Raji (cell line): ENCODE results near the gene DENND11.

ENCODE experiments used
- POLR2A ChIP-seq: IDR thresholded peaks from 2 replicates; pipeline ENCODE4 v1.6.1; 2011; ENCODE audit warnings: low read depth, low read length, control low read depth; ENCODE audit not compliant: insufficient read depth

DENND11 gene

DNA sequence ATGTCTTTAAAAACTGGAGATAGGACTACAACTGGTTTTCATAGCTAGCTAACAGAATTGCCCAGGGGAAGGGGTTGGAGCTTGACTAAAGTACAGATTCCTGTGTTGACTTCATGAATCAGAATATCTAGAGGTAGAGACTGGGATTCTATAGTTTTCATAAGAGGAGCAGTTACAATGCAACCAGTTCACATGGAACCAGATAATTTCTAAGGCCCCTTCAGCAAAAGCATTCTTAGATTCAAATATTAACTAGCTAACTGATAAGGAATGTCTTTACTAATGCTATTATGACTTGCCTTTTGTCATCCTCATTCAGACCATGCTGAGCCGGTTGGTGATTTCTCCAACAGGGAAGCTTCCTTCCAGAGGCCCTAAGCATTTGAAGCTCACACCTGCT, 11.9 kb upstream of the DENND11 start:
- no peak for TF ChIP-seq POLR2A

DNA sequence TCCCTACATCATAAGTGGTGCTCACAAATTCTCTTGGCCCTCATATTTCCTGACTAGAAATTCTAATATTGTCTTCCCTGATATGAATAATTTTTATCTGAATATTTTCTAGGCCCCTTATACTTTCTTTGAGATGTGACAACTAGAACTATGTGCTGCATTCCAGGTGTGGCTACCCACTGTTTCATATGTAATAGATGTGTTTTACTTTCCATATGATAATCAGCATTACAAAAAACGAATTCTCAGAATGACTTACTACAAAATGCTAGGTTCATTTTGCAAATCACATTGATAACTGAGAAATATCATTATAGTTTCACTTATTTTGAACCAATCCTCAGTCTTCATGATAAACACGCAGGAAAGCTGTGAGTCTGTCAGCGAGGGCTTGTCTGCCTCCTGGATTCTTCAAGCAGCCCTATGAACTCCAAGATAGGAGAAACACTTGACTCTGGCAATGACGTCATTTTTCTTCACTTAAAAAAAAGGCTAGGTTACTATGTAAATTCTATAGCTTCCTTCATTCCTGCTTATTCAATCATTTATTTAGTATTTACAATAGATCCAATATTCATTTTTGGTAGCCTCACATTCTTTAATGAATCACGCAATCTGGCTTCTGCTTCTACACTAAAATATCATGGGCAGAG, 10.8 kb upstream of the DENND11 start:
- no peak for TF ChIP-seq POLR2A

DNA sequence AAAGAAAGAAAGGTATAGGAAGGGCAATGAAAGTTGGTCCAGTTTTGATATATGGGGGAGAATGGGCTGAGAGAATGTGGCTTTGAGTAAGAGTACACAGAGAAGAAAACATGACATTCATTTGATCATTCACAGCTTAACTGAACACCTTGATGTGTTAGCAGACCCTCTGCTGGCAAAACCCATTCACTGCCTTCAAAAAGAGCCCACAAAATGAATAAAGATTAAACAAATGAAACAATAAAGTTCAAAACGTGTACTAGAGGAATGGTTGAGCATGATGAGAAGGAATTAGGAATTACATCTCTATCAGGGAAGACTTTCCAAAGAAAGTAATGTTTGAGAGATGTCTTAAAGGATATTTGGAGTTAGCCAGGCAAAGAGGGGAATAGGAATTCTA, 8.3 kb upstream of the DENND11 start:
- no peak for TF ChIP-seq POLR2A

DNA sequence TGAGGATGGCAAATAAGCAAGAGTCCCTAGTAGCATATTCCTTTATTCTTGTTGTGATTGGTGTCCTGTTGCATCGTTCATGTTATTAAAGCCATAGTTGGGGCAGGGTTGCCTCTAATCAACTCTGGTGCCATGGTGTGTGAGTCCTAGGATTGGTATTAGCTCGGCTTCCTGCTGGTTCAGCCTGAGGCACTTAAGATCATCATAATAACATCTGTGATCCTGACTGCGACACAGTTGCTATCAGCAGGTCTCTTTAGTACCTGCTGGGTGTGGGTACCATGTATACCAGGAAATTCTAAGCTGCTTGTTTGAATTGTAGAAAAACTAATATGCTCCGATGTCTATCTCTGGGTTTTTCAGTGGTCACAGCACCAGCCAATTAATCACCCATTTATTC, 7.8 kb upstream of the DENND11 start:
- TF ChIP-seq POLR2A = no peak

DNA sequence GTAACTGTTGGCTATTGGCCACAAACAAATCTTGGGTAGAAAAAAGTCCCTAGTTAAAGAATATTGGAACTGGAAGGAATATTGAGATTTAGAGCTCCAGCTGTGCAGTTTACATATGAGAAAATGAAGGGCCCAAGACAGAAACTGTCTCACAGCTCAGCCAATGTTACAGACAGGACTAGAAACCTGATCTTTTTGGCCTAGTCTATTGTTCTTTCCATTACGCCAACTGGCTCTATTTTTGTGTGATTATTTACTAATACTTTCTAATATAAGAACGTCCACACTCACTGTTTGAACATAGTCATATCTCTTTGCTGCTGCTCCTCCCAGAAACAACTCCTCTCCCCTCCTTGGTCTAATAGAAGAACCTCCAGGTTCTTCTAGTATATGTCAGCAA, 7.4 kb upstream of the DENND11 start:
- TF ChIP-seq POLR2A = no peak

DNA sequence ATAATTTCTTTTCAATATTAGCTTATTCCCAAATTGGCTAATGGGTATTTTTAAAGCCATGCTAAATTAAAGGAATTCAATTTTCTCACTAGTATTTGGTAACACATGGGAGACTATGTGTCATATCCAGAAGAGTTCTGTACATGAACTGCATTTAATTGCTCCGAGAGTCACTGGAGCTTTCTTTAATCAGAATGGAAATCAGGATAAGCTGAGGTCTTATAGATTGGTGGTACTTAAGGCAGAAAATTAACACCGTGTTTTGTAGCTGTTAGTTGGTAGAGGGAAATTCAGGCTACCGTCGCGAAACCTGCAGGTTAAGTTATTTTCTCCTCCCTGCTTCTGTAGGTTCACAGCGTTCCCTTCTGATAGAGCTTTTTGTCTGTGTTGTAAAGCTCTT, 6.4 kb upstream of the DENND11 start, which contains the start of gene WEE2:
TSS of gene WEE2 (plus strand) at position 3 of the 400 bp plus-strand sequence. CDS start 406 bp downstream, outside the sequence.
- no peak for TF ChIP-seq POLR2A

DNA sequence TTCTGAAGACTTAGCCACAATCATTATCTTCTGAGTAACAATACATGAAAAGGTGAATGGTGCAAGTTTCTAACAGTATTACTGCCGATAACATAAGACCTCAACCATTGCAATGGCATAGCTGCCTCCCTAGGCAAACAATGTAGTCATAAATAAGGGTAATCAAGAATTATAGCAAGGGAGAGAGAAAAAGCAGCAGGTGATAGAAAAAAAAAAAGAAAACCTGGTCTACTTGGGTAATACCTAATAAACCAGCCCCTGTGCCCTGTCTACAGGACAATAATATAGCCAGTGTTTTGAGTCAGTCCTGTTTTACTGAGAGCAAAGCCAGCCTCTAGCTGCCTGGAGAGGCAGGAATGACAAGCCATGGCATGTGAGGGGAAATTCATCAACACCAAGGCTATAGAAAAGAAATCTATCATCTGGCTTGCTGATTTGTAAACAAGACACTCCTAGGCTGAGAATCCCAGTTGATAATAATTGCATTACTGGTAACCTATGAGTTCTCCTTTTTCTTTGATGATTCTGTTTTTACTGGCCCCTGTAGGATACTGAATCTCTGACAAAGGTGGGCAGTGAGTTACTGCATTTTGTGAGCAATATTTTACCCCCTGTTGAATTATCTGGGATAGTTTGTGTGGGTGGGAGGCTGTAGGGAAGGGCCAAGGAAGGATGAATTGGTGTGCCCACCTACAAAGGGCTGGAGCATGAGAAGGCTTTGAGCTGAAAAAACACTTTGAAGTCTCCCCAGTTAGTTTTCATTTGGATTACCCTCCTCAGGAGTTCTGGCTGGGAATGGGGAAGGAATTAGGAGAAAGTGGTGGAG, 4.5 kb upstream of the DENND11 start:
- TF ChIP-seq POLR2A = no peak

DNA sequence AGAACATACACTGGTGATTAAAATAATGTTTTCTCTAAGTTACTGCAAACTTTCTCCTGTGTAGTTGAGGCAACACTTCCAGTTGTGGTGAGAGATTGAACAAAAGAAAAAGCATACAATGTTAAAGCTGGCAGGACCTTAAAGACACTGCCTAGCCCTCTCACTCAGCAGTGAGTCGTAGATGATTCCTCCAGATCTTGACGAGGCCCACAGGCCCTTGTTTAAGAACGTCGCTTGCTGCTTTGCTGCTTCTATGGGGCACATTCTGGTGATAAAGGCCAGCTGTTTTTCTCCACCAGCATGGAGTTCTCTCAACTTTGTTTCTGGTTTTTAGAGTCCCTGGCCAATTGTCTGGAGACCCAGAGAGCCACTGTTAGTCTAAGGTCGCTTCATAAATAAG, 2.8 kb upstream of the DENND11 start:
- TF ChIP-seq POLR2A = no peak

DNA sequence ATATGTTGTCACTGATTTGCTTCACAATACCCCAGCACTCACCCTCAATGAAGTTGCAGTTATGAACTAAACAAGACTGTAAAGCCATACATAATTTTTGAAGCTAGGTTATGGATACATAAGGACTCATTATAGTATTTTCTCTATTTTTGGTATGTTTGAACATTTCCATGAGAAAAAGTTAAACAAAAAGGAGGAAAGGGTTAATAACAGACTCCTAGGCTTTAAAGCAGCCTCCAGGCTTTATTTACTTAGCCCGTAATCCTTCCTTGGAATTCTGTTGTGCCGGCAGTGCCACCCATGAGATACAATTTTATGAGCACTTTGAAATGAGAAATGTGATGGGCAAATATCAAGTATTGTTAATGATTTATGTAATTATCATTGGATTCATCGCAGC, 2.1 kb upstream of the DENND11 start:
- no peak for TF ChIP-seq POLR2A

DNA sequence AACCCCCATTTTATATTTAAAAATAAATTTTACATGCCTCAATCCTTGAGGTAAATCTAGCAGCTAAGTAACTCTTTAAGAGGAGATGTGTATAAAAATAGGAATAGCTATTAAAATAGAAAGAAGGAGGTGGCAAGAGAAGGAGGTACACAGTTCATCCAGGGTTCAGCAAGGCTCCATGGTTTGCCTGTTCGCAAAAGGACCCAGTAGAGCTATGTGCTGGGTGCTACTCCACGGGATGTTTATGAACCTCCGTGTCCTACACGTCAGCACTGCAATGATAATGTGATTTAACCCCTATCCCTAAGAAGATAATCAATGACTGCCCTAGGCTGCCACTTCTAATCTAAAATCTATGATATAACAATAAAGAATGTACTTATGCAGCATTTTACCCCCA, 926 bp upstream of the DENND11 start:
- no peak for TF ChIP-seq POLR2A

DNA sequence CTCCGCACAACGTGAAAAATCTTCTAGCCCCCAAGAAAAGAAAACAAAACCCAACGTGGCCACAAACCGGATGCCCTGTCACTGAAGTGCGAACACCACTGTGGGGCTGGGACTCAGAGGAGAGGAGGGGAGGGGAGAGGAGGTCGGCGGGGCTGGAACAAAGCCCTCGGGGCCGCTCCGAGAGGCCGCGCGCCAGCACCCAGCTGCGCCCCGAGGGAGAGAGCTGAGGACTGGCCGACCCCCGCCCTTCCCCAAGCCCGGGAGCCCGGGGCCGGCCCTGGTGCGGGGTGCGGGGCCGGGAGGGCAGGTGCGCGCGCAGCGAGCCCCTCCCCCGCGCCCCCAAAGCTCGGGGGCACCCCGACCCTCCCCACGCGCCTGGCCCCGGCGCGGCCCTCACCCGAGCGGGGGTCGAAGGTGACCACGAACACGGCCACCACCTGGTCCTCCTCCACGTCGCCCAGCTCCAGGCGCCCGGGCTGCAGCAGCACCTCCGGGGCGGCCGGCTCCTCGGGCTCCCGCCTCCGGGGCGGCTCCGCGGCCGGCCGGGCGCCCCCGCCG, 398 bp downstream of the DENND11 start:
- 0 out of 2 replicates have a peak, but pooled peaks have one; percentile 27 for TF ChIP-seq POLR2A

DNA sequence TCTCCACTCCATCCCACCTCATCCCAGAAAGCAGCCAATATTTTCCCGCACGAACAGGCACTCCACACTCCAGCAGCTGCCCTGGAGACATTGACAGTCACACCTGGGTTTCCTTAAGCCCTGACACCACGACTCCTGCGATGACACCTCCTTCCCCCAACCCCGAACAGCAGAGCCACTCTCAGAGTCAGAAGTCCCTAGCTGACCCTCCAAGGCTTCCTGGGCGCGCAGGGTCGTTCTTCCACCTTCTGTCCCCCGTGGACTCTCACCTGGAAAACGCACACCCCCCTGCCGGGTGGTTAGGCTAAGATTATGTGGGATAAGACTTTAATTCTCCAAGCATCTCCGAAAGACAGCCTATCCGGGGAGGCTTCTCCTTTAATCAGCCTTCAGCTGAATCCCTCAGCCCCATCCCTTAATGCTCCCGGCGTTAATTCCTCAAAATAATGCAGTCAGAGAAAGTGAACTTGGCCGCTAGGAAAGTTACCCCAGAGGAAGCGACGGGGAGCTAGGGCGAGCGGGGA, 1.1 kb downstream of the DENND11 start:
- no peak for TF ChIP-seq POLR2A

DNA sequence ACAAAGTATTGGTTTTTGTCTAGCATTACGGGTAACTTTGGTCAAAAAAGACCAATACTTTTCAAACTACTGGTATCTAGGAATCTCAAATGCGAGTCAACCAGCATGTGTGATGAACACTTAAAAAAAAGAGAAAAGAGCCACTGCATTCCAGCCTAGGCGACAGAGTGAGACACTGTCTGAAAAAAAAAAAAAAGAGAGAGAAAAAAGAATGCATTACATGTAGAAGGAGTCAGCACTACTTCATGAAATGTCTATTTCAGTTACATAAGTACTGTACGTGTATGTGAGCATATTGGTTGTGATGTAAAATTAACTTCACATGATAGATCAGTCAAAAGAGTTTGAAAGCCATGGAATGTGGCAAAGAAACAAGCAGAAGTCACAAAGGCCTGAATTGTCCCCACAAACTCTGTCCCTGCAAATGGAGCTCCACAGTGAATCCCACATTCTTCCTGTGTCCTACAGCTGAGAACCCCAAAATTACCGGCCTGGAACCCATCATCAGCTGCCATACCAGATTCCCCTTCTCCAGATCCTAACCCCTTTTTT, 1.6 kb downstream of the DENND11 start:
- no peak for TF ChIP-seq POLR2A

DNA sequence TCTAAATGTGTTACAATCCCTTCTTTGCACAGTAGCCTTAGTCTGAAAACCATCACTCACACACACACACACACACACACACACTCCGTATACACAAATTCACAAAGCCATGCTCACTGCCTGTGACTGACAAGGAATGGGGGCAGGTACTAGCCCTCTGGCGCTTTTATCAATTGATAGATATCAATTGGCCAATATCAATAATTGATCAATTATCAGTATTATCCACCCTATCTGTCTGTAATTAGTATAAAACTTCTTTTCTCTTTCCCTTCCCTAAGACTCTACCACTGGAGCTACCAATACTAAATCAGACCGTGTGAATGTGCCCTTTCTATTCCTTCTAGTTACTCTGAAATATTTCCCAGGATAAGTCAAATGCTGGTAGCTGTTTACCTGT, 2.1 kb downstream of the DENND11 start:
- no peak for TF ChIP-seq POLR2A

DNA sequence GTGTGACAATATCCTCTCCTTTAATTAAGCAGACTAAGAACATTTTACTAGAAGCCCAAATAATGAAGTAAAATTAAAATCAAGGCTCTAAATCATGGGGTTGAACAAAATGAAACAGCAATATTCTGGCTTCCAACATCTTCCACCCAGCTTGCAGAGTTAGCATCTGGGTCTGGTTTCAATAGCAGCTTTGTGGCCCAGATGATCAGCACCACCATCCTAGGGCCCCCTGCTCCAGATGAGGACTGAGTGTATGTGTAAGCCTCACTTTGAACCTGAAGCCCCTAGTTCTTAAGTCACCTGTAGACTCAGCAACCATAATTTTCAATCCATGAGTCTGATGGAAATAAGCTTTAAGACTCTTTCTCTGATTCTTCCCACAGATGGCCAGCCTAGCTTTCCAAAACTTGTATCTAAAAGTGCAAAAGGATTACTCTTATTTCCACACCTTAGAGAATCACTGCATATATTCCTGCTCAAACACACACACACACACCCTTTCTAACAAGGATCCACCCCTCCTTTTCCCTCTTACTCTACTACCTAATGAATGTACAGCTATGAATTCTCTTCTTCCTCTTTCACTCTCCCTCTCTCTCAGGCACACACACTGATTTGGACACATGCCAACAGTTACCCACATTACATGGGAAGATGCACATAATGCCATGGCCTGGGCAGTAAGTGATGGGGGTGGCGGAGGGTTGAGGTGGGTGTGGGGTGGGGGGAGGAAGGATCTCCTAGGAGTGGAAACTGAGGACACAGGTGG, 3.5 kb downstream of the DENND11 start:
- no peak for TF ChIP-seq POLR2A

DNA sequence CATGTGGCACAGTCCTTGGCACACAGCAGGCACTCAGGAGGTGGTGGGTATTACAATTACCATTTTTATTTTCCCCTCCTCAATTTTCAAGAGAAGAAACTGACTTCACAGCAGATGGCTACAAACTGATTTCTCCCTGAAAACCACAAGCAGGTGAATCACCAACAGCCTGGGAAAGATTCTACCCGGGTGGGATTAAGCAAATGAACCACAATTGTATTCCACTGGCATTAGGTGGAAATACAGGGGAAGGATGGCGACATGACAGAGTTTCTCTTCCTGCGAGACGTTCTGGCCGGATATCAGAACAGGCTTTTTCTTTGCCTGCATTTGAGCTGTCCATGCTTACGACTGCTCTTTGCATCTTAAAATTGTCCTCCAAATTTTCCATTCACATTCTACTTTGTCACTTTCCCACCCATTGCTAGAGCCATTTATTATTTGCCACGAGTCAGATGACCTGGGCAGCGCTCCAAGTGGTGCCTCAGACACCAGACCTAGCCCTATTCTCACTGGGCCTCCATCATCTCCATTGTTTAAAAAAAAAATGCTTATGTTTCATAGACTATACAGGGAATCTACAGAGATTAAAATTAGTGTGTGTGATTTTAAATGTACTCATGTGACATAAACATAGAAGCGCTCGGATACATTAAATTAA, 4.6 kb downstream of the DENND11 start:
- TF ChIP-seq POLR2A = no peak
